ENCODE measurements around the gene NAA35.
"Not testable (repeated sequence)": the region's sequence is repeated elsewhere in the genome, so short reads cannot be mapped to it uniquely, and the experiment has no call there.

Gene NAA35

DNA sequence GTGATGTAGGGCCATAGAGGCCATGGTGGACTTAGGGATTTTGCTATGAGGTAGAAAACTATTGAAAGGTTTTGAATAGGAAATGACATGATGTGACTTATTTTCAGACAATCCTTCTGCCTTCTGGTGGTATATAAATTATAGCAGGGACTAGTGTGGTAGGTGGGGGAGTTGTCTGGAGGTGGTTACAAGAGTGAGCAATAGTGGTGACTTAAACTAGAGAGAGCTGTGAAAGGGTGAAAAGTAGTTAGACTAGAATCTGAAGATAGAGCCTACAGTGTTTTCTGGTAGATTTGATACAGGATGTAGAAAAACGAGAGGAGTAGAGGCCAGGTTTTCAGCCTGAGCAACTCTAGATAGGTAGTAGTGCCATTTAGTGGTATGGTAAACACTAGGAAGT lies 32.3 kb downstream of the NAA35 start:
- TF ChIP-seq, protein P1, sequence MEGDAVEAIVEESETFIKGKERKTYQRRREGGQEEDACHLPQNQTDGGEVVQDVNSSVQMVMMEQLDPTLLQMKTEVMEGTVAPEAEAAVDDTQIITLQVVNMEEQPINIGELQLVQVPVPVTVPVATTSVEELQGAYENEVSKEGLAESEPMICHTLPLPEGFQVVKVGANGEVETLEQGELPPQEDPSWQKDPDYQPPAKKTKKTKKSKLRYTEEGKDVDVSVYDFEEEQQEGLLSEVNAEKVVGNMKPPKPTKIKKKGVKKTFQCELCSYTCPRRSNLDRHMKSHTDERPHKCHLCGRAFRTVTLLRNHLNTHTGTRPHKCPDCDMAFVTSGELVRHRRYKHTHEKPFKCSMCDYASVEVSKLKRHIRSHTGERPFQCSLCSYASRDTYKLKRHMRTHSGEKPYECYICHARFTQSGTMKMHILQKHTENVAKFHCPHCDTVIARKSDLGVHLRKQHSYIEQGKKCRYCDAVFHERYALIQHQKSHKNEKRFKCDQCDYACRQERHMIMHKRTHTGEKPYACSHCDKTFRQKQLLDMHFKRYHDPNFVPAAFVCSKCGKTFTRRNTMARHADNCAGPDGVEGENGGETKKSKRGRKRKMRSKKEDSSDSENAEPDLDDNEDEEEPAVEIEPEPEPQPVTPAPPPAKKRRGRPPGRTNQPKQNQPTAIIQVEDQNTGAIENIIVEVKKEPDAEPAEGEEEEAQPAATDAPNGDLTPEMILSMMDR (IDR thresholded peaks at IDR 0.05), result no peak
- Histone ChIP-seq H3K27me3 (ENCODE audit: control insufficient read depth, insufficient read depth, low read length) (no peaks in the 10 kb centered on the region), H3K9me3 (ENCODE audit: control insufficient read depth, low read length) (no peaks in the 10 kb centered on the region), H3K4me2 (ENCODE audit: low read length) (no peak overlapping the region), H3K79me2 (no peaks in the 10 kb centered on the region), H3K4me3 (ENCODE audit: low read depth, low read length) (no peak overlapping the region), H3K36me3 (ENCODE audit: control insufficient read depth, insufficient read depth, low read length) (no peaks in the 10 kb centered on the region), H3K9ac (no peak overlapping the region), H3K27ac (no peak overlapping the region), H2AFZ (no peak overlapping the region), H3K4me1 (no peaks in the 10 kb centered on the region)

DNA sequence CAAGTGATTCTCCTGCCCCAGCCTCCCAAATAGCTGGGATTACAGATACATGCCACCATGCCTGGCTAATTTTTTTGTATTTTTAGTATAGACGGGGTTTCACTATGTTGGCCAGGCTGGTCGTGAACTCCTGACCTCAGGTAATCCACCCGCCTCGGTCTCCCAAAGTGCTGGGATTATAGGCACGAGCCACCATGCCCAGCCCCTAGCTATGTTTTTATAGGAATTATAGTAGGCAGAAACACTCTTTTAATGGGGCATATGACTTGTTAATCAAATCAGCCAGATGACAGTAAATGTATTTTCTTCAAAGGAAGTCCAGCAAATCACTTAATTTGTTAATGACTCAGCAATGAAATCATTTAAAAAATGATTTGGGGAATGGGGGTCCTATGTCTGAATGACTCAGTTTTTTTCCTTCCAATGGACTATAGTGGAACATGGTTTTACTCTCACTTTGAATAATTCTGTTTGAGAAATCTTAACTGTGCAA lies 33.2 kb downstream of the NAA35 start:
- not testable (repeated sequence) for H3K4me1 ChIP-seq; H3K9ac ChIP-seq; H3K36me3 ChIP-seq (ENCODE audit: control insufficient read depth, insufficient read depth, low read length); H3K27me3 ChIP-seq (ENCODE audit: control insufficient read depth, insufficient read depth, low read length); H2AFZ ChIP-seq; H3K27ac ChIP-seq; H3K4me2 ChIP-seq (ENCODE audit: low read length); H3K4me3 ChIP-seq (ENCODE audit: low read depth, low read length); H3K79me2 ChIP-seq; H3K9me3 ChIP-seq (ENCODE audit: control insufficient read depth, low read length)

DNA sequence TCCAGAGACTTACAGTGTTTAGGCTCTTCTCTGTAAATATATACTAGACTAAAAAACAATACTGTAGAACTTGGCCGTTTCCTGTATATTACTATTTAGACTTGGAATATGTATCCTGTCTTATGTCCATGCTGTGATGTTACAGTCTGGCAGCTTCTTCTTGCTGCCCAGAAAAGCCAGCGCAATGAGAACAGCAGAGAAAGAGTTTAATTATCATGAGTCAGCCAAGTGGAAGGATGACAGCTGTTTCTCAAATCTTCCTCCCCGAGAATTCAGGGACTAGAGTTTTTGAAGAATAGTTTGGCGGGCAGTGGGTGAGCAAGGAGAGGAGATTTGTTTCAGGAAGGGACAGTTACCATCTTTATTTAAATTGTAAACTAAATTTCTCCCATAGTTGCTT lies 37.5 kb downstream of the NAA35 start:
- no peaks in the 10 kb centered on the region for H3K79me2 ChIP-seq
- no peaks in the 10 kb centered on the region for H3K4me1 ChIP-seq
- no peak overlapping the region for H3K27ac ChIP-seq
- no peaks in the 10 kb centered on the region for H3K36me3 ChIP-seq (ENCODE audit: control insufficient read depth, insufficient read depth, low read length)
- TF ChIP-seq, protein P1 (IDR thresholded peaks at IDR 0.05), result no peak
- H3K9ac ChIP-seq, result no peak overlapping the region
- H3K27me3 ChIP-seq (ENCODE audit: control insufficient read depth, insufficient read depth, low read length), result no peaks in the 10 kb centered on the region
- H3K4me2 ChIP-seq (ENCODE audit: low read length), result no peak overlapping the region
- H3K4me3 ChIP-seq (ENCODE audit: low read depth, low read length), result no peak overlapping the region
- H3K9me3 ChIP-seq (ENCODE audit: control insufficient read depth, low read length), result no peaks in the 10 kb centered on the region
- H2AFZ ChIP-seq, result no peak overlapping the region

DNA sequence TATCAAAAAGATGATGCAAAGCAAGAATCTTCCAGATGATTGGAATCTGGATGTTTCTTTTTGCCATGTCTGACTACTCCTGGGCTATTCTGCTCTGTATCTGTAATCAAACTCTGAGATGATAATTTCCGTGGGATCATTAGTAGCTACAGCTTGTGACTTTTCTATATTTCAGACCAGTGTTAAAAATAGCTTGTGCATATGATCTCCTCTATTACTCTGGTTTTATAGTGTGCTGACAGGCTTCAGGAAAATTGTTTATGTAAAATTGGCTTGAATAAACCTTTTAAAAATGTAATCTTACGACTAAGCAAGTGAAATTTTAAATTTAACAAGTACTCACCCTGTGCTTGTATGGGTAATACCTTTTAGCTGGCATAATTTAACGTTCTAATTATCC lies 40.4 kb downstream of the NAA35 start:
- no peak overlapping the region for H2AFZ ChIP-seq
- no peaks in the 10 kb centered on the region for H3K79me2 ChIP-seq
- H3K4me1 ChIP-seq, result no peaks in the 10 kb centered on the region
- no peak overlapping the region for H3K4me3 ChIP-seq (ENCODE audit: low read depth, low read length)
- H3K9me3 ChIP-seq (ENCODE audit: control insufficient read depth, low read length), result no peaks in the 10 kb centered on the region
- H3K4me2 ChIP-seq (ENCODE audit: low read length), result no peak overlapping the region
- no peaks in the 10 kb centered on the region for H3K36me3 ChIP-seq (ENCODE audit: control insufficient read depth, insufficient read depth, low read length)
- no peaks in the 10 kb centered on the region for H3K27me3 ChIP-seq (ENCODE audit: control insufficient read depth, insufficient read depth, low read length)
- H3K27ac ChIP-seq, result no peak overlapping the region
- no peak overlapping the region for H3K9ac ChIP-seq
- TF ChIP-seq, protein P1 (IDR thresholded peaks at IDR 0.05), result no peak

DNA sequence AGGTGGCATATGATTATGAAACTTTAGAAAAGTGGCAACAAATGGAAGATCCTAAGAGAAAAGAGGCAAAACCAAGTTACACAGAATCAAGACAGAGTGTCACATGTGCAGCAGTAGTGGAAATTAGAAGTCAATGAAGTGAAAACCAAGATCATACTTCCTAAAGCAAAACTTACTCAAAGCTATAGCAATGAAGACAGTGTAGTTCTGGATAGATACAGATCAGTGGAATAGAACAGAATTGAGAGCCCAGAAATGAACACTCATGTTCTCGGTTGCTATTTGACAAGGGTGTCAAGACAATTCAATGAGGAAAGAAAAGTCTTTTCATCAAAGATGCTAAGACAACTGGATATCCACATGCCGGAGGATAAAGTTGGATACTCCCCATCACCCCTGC lies 43.5 kb downstream of the NAA35 start:
- no peak overlapping the region for H3K4me3 ChIP-seq (ENCODE audit: low read depth, low read length)
- no peak overlapping the region for H3K27ac ChIP-seq
- no peaks in the 10 kb centered on the region for H3K36me3 ChIP-seq (ENCODE audit: control insufficient read depth, insufficient read depth, low read length)
- no peaks in the 10 kb centered on the region for H3K4me1 ChIP-seq
- H2AFZ ChIP-seq, result no peak overlapping the region
- H3K79me2 ChIP-seq, result no peaks in the 10 kb centered on the region
- no peak overlapping the region for H3K9ac ChIP-seq
- TF ChIP-seq, protein P1 (IDR thresholded peaks at IDR 0.05), result no peak
- no peaks in the 10 kb centered on the region for H3K9me3 ChIP-seq (ENCODE audit: control insufficient read depth, low read length)
- no peaks in the 10 kb centered on the region for H3K27me3 ChIP-seq (ENCODE audit: control insufficient read depth, insufficient read depth, low read length)
- H3K4me2 ChIP-seq (ENCODE audit: low read length), result no peak overlapping the region
